Measurements from ENCODE around the gene USP44.
"Not testable (repeated sequence)": the region's sequence is repeated elsewhere in the genome, so short reads cannot be mapped to it uniquely, and the experiment has no call there.

USP44 gene

GRCh38 chr12:95551305-95551704, at the start of gene USP44:
USP44 (minus strand) TSS chr12:95551476; CDS start chr12:95534256, 17,220 bp downstream.
- no peak for DNase-seq (ENCODE audit: low spot score)

DNA sequence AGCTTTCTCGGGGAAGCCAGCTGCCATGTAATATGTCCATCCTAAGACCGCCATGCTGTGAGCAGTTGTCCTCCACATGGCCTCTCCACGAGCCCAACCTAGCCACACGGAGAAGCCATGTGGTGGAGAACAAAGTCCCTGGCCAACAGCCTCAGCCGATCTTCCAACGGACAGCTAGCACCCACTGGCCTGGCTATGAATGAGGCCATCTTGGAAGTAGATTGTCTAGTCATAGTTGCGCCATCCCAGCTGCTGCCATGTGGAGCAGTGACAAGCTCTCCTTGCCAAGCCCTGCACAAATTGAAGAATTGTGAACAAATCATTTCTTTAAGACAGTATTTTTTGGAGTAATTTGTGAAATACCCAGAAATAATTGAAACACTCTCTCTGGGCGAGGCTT, 49.3 kb upstream of the USP44 start:
- DNase-seq (ENCODE audit: low spot score), result no peak

- no peak for DNase-seq (ENCODE audit: low spot score)
Measured at GRCh38 chr12:95599880-95600279, 48.6 kb upstream of the USP44 start.

GRCh38 chr12:95594136-95594535, 42.9 kb upstream of the USP44 start:
- no peak for DNase-seq (ENCODE audit: low spot score)

- DNase-seq (ENCODE audit: low spot score), result no peak
Measured at GRCh38 chr12:95593266-95593871, 42.1 kb upstream of the USP44 start.

GRCh38 chr12:95591731-95592130, 40.5 kb upstream of the USP44 start:
- no peak for DNase-seq (ENCODE audit: low spot score)

GRCh38 chr12:95590775-95591174, 39.5 kb upstream of the USP44 start:
- no peak for DNase-seq (ENCODE audit: low spot score)

GRCh38 chr12:95583933-95584332, 32.7 kb upstream of the USP44 start:
- no peak for DNase-seq (ENCODE audit: low spot score)

GRCh38 chr12:95582230-95583058, 31.2 kb upstream of the USP44 start:
- DNase-seq (ENCODE audit: low spot score), result peak; percentile 57

- no peak for DNase-seq (ENCODE audit: low spot score)
Measured at GRCh38 chr12:95577820-95578219, 26.5 kb upstream of the USP44 start.

DNA sequence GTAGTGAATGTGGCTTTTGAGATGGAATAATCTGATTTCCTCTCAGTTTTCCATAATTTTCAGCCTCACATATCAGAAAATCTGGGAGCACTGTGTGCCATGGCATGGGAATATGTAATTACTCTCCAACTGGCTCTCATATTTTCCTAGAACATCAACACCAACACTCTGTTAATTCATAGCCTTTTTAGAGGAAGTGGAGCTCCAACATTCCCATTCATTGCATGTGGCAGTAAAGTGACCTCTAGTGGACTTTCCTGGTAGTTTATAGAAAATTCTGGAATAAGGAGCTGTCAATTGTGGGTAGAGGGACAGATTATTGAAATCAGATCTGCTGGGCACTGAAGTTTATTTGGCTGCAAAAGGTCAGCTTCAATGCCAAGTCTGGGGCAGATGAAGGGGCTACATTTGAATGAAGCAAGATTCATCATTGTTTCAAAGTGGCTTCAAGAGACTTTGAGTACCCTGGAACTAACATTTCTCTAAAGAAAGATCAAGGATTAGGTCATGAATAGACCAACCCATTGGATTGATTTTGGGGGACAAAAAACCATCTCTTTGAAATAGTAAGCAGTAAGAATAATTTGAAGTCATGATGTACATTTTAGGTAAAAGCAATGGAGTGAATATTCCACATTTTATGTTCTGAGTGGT, 23.6 kb upstream of the USP44 start:
- DNase-seq (ENCODE audit: low spot score), result peak; percentile 59

DNA sequence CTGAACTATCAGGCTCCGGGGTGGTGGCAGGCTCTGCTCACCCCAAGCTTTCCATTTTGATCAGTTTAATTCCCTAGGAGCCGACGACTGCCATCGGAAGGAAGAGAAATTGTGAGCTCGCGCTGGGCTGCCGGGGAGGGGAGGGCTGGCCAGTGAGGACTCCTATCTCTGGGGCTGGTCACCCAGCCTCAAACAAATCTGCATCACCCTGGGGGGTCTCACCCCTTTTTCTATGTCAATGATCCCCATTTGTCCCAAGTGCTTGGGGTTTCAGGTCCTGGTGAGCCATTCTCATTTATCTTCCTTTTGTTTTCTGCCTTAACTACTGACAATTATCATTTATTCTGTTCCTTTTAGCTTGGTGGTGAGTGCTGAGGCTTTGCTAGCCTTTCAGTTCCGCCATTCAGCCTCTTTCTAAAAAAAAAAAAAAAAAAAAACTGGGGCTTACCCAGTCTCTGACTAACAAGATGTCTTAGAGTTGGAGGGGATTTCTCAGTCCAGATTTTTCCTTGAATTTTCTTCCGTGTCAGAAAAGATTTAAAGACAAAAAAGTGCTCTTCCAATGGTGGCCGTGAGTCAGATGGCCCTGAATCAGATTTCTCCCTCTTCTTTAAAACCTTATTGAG, 22.8 kb upstream of the USP44 start:
- DNase-seq (ENCODE audit: low spot score), result no peak

GRCh38 chr12:95571369-95571768, 20.1 kb upstream of the USP44 start:
- DNase-seq (ENCODE audit: low spot score), result no peak

DNA sequence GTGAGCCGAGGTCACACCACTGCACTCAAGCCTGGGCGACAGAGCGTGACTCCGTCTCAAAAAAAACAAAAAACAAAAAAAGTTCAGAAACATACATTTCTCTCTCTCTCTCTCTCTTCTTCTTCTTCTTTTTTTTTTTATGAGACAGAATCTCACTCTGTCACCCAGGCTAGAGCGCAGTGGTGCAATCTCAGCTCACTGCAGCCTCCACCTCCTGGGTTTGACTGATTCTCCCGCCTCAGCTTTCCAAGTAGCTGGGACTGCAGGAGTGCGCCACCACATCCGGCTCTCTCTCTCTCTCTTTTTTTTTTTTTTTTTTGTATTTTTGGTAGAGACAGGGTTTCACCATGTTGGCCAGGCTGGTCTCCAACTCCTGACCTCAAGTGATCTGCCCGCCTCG, 16.8 kb upstream of the USP44 start:
- DNase-seq (ENCODE audit: low spot score), result not testable (repeated sequence)

- no peak for DNase-seq (ENCODE audit: low spot score)
Measured at GRCh38 chr12:95557625-95558024, 6.3 kb upstream of the USP44 start.

- DNase-seq (ENCODE audit: low spot score), result no peak
Measured at GRCh38 chr12:95554532-95555071, 3.3 kb upstream of the USP44 start.

DNA sequence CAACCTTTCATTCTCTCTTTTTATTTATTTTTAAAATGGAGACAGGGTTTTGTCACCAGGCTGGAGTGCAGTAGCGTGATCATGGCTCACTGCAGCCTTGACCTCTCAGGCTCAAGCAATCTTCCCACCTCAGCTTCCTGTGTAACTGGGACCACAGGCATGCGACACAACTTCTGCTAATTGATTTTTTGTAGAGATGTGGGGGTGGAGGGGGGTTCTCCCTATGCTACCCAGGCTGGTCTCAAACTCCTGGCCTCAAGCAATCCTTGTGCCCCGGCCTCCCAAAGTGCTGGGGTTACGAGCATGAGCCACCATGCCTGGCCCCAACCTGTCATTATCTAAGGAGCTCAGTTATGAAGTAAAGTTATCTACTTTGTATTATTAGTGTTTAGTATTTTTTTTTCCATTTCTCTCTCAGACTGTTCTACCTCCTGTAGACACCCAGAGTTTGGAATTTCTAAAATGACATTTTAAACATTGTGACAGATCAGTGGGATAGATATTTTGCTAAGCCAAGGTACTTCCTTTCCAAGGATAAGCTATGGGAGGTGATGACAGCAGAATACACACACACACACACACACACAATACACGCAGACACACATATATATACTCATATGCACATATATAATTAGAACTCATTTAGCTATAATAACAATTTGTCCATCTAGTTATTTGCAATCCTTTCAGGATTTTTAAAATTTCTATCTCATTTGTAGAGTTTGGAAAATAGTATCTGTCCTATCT, 2.1 kb upstream of the USP44 start:
- no peak for DNase-seq (ENCODE audit: low spot score)

GRCh38 chr12:95551913-95552516, 739 bp upstream of the USP44 start:
- DNase-seq (ENCODE audit: low spot score), result no peak

GRCh38 chr12:95549392-95550084, 1.7 kb downstream of the USP44 start:
- DNase-seq (ENCODE audit: low spot score), result no peak

- DNase-seq (ENCODE audit: low spot score), result peak; percentile 61
Measured at GRCh38 chr12:95548539-95549391, 2.5 kb downstream of the USP44 start.
